Heart right ventricle (tissue), 16 donors: ENCODE data around the gene PSPC1. TPM values are rescaled to one million over a fixed set of nuclear protein-coding genes. Genes with fewer than 3 reads are reported as not detected.
"Not testable (repeated sequence)": the region's sequence is repeated elsewhere in the genome, so short reads cannot be mapped to it uniquely, and the experiment has no call there.

Experiments used
- ATAC-seq, 8 donors: fragments of 200-7000 bp; cut with Tn5 transposase; one replicate each; pipeline ENCODE4 v1.9.1; 2020; ENCODE audit warnings: mild to moderate bottlenecking in 8 of 8, moderate library complexity in 8 of 8, moderate number of reproducible peaks in 1 of 8
- DNase-seq, 2 donors: peaks; one replicate each; pipeline ENCODE4 v3.0.0-alpha.2; 2020
- H3K27ac ChIP-seq, 10 donors: fragments of 200-600 bp; sonication (generic) in 2 of 10; one replicate each; pipeline versions ENCODE4 v1.5.0 to v1.8.0; 2020 to 2022; ENCODE audit warnings: mild to moderate bottlenecking in 3 of 10
- H3K27me3 ChIP-seq, 7 donors: fragments of 200-600 bp; one replicate each; pipeline ENCODE4 v1.8.0; 2021 to 2022; ENCODE audit warnings: mild to moderate bottlenecking in 2 of 7
- H3K36me3 ChIP-seq, 9 donors: fragments of 200-600 bp; sonication (generic) in 1 of 9; one replicate each; pipeline versions ENCODE4 v1.5.0 to v1.8.0; 2020 to 2022; ENCODE audit warnings: mild to moderate bottlenecking in 2 of 9
- H3K4me1 ChIP-seq, 9 donors: fragments of 200-600 bp; sonication (generic) in 1 of 9; one replicate each; pipeline versions ENCODE4 v1.5.0 to v1.8.0; 2020 to 2022; ENCODE audit warnings: mild to moderate bottlenecking in 4 of 9
- H3K4me3 ChIP-seq, 10 donors: fragments of 200-600 bp; sonication (generic) in 2 of 10; one replicate each; pipeline versions ENCODE4 v1.5.0 to v1.8.0; 2020 to 2022; ENCODE audit warnings: mild to moderate bottlenecking in 7 of 10, moderate library complexity in 2 of 10
- H3K9me3 ChIP-seq, 11 donors: fragments of 200-600 bp in 10 of 11; sonication (generic) in 2 of 11; one replicate each; pipeline versions ENCODE4 v1.5.0 to v1.8.0; 2013 to 2022; ENCODE audit warnings: mild to moderate bottlenecking in 2 of 11, control low read depth in 1 of 11, moderate library complexity in 1 of 11
- WGBS, 2 donors: extraction: QIAGEN DNeasy Blood & Tissue Kit; methylation state at CpG; one replicate each; pipeline ENCODE4 v1.1.7; 2013; ENCODE audit warnings: inconsistent platforms in 1 of 2; 5-methylcytosine and 5-hydroxymethylcytosine counted together
- intact Hi-C, 10 donors: fragments of 100-400 bp; cut with DNase I; formaldehyde crosslinking; loops; one replicate each; pipeline versions ENCODE4 v1.11.1 to v1.14.2; 2022
- polyA plus RNA-seq, 2 donors: library from polyadenylated mRNA; stranded (reverse); fragments of 200-250 nt; gene quantifications; one replicate each; pipeline ENCODE4 v1.2.3, GENCODE V29; 2013
- total RNA-seq, 10 donors: library from RNA; stranded (reverse); fragmentation: NEBNext Ultra II Directional in 3 of 10; extraction: Animal tissue kit (Norgen Biotek cat#: 25700) in 3 of 10; gene quantifications; one replicate each; pipeline versions ENCODE4 v1.2.1 to v1.2.4, GENCODE V29; 2021 to 2023
- TF ChIP-seq, protein P1 (sequence below), 9 donors: fragments of 200-600 bp; sonication (generic) in 2 of 9; IDR thresholded peaks; one replicate each; pipeline versions ENCODE4 v1.5.0 to v1.8.0; 2021 to 2022; ENCODE audit warnings: antibody characterized with exemption in 9 of 9, mild to moderate bottlenecking in 5 of 9, moderate library complexity in 1 of 9
- donor health status: Arrhythmogenic right ventricular cardiomyopathy.
- donor health status: ischemic (EF 13 %, LVEDD 7.1; RV severe dilation, severe dysfunction).
- donor health status: healthy with polysubstance abuse.
- donor health status: DM: no; HTN: yes; CAD: no.
- donor health status: DM: no; HTN: no; CAD: no.
- donor health status: ischemic (EF 25% LVEDD 6.9; RV normal size, moderate dysfunction).
- donor health status: ischemic (EF 25% LVEDD 5.7; RV mildly dilated, moderate dysfunction).
- donor health status: healthy.
- donor health status: DM: yes; HTN: yes; CAD: no.
- donor health status: Ischemic cardiomyopathy.
- donor health status: ischemic (EF 35%, LVEDD 5.7; RV mildly dilated, moderate dysfunction).
- donor health status: nonischemic (EF 11% LVEDD 7.7; RV severe dilation, severe dysfunction).
- donor health status: DM: yes; HTN: yes; CAD: no.
- donor health status: PGD.
- donor health status: ischemic (EF 29% LVEDD 5.4; RV normal size, mild dysfunction).
- donor health status: nonischemic (EF 23%, LVEDD 6.1; RV moderate dilation, normal function).

Gene PSPC1
- total and polyA plus RNA-seq, 12 donors, result 20.7 to 34.0 (median 25.6) TPM

DNA sequence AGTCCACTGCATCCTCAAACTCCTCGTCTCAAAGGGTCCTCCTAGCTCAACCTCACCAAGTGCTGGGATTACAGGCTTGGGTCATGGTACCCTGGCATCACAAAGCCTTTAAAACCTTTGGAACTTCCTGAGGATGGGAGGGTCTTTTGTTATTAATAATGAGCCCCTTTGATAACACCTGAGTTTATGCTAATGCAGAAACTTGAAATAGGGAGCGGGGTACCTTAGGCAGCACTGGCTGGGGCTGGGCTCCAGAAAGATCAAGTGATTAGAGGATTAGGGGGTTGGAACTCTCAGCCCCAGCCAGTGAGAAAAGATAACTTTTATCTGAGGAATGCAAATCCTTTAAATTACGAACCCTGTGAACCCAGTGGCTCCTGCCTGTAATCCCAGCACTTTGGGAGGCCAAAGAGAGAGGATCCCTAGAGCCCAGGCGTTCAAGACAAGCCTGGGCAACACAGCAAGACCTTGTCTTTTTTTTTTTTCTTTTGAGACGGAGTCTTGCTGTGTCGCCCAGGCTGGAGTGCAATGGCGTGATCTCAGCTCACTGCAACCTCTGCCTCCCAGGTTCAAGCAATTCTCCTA lies 9.3 kb upstream of the PSPC1 start:
- H3K27ac ChIP-seq, result no peak overlapping the region
- intact Hi-C loops, result loop anchor here in 1 of 10 donors (10.0 kb wide), 1 partner anchor 153 kb away; no protein-coding TSS in a partner anchor

GRCh38 chr13:19782049-19782726 lies 557 bp downstream of the PSPC1 start:
- TF ChIP-seq, protein P1, sequence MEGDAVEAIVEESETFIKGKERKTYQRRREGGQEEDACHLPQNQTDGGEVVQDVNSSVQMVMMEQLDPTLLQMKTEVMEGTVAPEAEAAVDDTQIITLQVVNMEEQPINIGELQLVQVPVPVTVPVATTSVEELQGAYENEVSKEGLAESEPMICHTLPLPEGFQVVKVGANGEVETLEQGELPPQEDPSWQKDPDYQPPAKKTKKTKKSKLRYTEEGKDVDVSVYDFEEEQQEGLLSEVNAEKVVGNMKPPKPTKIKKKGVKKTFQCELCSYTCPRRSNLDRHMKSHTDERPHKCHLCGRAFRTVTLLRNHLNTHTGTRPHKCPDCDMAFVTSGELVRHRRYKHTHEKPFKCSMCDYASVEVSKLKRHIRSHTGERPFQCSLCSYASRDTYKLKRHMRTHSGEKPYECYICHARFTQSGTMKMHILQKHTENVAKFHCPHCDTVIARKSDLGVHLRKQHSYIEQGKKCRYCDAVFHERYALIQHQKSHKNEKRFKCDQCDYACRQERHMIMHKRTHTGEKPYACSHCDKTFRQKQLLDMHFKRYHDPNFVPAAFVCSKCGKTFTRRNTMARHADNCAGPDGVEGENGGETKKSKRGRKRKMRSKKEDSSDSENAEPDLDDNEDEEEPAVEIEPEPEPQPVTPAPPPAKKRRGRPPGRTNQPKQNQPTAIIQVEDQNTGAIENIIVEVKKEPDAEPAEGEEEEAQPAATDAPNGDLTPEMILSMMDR (IDR thresholded peaks at IDR 0.05), result no peak
- 0% methylated on average over 77 of the region's 77 CpGs for WGBS, 2 donors
- H3K4me3 ChIP-seq, result peak overlapping the region; percentile 89 to 100 (median 95)
- peak; percentile 49 to 60 for DNase-seq
- peak overlapping the region; percentile 77 to 98 (median 96) for H3K27ac ChIP-seq
- H3K27me3 ChIP-seq, result no peaks in the 10 kb centered on the region
- H3K9me3 ChIP-seq, result no peaks in the 10 kb centered on the region
- H3K36me3 ChIP-seq, result peaks cover 0 to 4% (median 0%) of the 10 kb centered on the region in 9 donors
- intact Hi-C loops, result loop anchor here in 8 of 10 donors (2.0 to 10.0 kb wide), 6 partner anchors 80 to 180 kb away; partner anchors contain the start of genes ZMYM5 (in 8 of the 8) and MPHOSPH8 (in 4 of the 8)
- H3K4me1 ChIP-seq, result peaks cover 0 to 14% (median 10%) of the 10 kb centered on the region in 9 donors
- peak; percentile 67 to 79 (median 74) for ATAC-seq

More for the DNA sequence above, 9.3 kb upstream of the PSPC1 start:
- H3K9me3 ChIP-seq, result no peaks in the 10 kb centered on the region
- WGBS, 2 donors, result 90 to 91% methylated on average over 7 of the region's 7 CpGs
- DNase-seq (no peak), ATAC-seq (no peak)
- no peak overlapping the region for H3K4me3 ChIP-seq
- H3K27me3 ChIP-seq, result no peaks in the 10 kb centered on the region
- no peaks in the 10 kb centered on the region for H3K36me3 ChIP-seq
- TF ChIP-seq, protein P1 (IDR thresholded peaks at IDR 0.05), result no peak
- peaks cover 0 to 15% (median 0%) of the 10 kb centered on the region in 9 donors for H3K4me1 ChIP-seq

- Histone ChIP-seq H3K4me3 (peak overlapping the region; percentile 89 to 100 (median 95)), H3K36me3 (peaks cover 0 to 4% (median 0%) of the 10 kb centered on the region in 9 donors), H3K4me1 (peaks cover 0 to 14% (median 10%) of the 10 kb centered on the region in 9 donors), H3K27ac (peak overlapping the region in 8 of 10 donors; percentile 91 to 98 (median 96)), H3K9me3 (no peaks in the 10 kb centered on the region), H3K27me3 (no peaks in the 10 kb centered on the region)
- intact Hi-C loops, result loop anchor here in 8 of 10 donors (5.0 to 10.0 kb wide), 5 partner anchors 81 to 181 kb away; partner anchors contain the start of genes ZMYM5 (in 6 of the 8) and MPHOSPH8 (in 4 of the 8)
- TF ChIP-seq, protein P1 (IDR thresholded peaks at IDR 0.05), result no peak
- no peak for DNase-seq
- WGBS, 2 donors, result 16 to 21% methylated on average over 9 of the region's 9 CpGs
- no peak for ATAC-seq
Observed at GRCh38 chr13:19781526-19781925, 1.2 kb downstream of the PSPC1 start.

GRCh38 chr13:19780753-19781418 lies 1.9 kb downstream of the PSPC1 start:
- not testable (repeated sequence) for DNase-seq
- intact Hi-C loops, result loop anchor here in 8 of 10 donors (5.0 to 10.0 kb wide), 5 partner anchors 81 to 181 kb away; partner anchors contain the start of genes ZMYM5 (in 6 of the 8) and MPHOSPH8 (in 4 of the 8)

More at GRCh38 chr13:19780753-19781418, 1.9 kb downstream of the PSPC1 start:
- Histone ChIP-seq H3K27ac (peak overlapping the region in 1 of 10 donors; percentile 92), H3K4me3 (peak overlapping the region; percentile 89 to 100 (median 95)), H3K4me1 (peaks cover 0 to 15% (median 10%) of the 10 kb centered on the region in 9 donors)
- WGBS, 2 donors, result 91 to 94% methylated on average over 22 of the region's 22 CpGs
- H3K27me3 ChIP-seq, H3K36me3 ChIP-seq, H3K9me3 ChIP-seq, ATAC-seq: not testable (repeated sequence)
